K562 (cell line): ENCODE measurements around the gene IKZF4. TPM values are rescaled to one million over a fixed set of nuclear protein-coding genes. Genes with fewer than 3 reads are reported as not detected.

Experiments
- ATAC-seq: fragments of 200-7000 bp; cut with Tn5 transposase; 3 replicates; pipeline ENCODE4 v1.9.1; 2020; ENCODE audit warnings: moderate library complexity
- BruUV-seq: library from RNA; stranded (reverse); fragments of 400-500 nt; replicated peaks from 2 replicates; lab custom pipeline; 2021; lab: Mats Ljungman, UMichigan
- CTCF ChIA-PET: fragments of 300-600 bp; formaldehyde crosslinking; extraction: SDS; loops from one replicate; lab custom pipeline; 2021; ENCODE audit warnings: low intra/inter-chr PET ratio; lab: Yijun Ruan, JAX
- POLR2A ChIA-PET: fragments of 300-600, 350-650 bp; sonication (Branson Sonifier 250); formaldehyde crosslinking; extraction: SDS; loops from one replicate; lab custom pipeline; 2021; ENCODE audit warnings: antibody characterized with exemption, inconsistent platforms; lab: Yijun Ruan, JAX
- DNase-seq, 4 experiments: peaks; one replicate each; pipeline versions ENCODE4 v3.0.0 to v3.0.0-alpha.2; 2011 to 2018; ENCODE audit warnings: low spot score in 3 of 4, mixed read lengths in 3 of 4; ENCODE audit errors: extremely low read depth in 1 of 4
- FAIRE-seq: peaks from 2 replicates; lab custom pipeline; 2011; peaks lifted over from hg19 to GRCh38; lab: Jason Lieb, UNC
- H2AFZ ChIP-seq: 2 replicates; pipeline ENCODE4 v1.6.0; 2011; ENCODE audit warnings: low read depth, low read length, control low read depth, inconsistent platforms
- H3K27ac ChIP-seq: fragments of 200-600 bp; 3 replicates; pipeline ENCODE4 v1.8.0; 2011; ENCODE audit warnings: low read depth, mild to moderate bottlenecking, control low read depth, inconsistent platforms, low read length, moderate library complexity, mixed read lengths; ENCODE audit errors: extremely low read depth
- H3K27me3 ChIP-seq, 2 experiments: fragments of 300-600 bp in 1 of 2; 2 replicates in 1 of 2; 3 replicates in 1 of 2; pipeline versions ENCODE4 v1.6.0 to v1.8.0; 2011; ENCODE audit warnings: inconsistent platforms in 2 of 2, low read length in 2 of 2, mild to moderate bottlenecking in 1 of 2, mixed read lengths in 1 of 2, moderate library complexity in 1 of 2; ENCODE audit not compliant: control insufficient read depth in 2 of 2, insufficient read depth in 2 of 2
- H3K36me3 ChIP-seq: fragments of 300-600 bp; 3 replicates; pipeline ENCODE4 v1.8.0; 2011; ENCODE audit warnings: mild to moderate bottlenecking, low read length, inconsistent platforms; ENCODE audit not compliant: control insufficient read depth, insufficient read depth
- H3K4me1 ChIP-seq, 2 experiments: fragments of 200-600 bp in 1 of 2; replicated peaks in 1 of 2; 2 replicates in 1 of 2; 3 replicates in 1 of 2; pipeline versions ENCODE4 v1.5.1 to v1.8.0; 2011; ENCODE audit warnings: inconsistent platforms in 2 of 2, low read length in 2 of 2, mild to moderate bottlenecking in 1 of 2, mixed read lengths in 1 of 2, moderate library complexity in 1 of 2; ENCODE audit not compliant: control insufficient read depth in 2 of 2, insufficient read depth in 2 of 2
- H3K4me2 ChIP-seq: 2 replicates; pipeline ENCODE4 v1.6.1; 2011; ENCODE audit warnings: low read length, control low read depth, inconsistent platforms, mixed read lengths; ENCODE audit not compliant: insufficient read depth
- H3K4me3 ChIP-seq: fragments of 200-600 bp; sonication (generic), shearing (Covaris generic); 2 replicates; pipeline ENCODE4 v1.5.1; 2016; ENCODE audit warnings: control low read depth, inconsistent platforms
- H3K79me2 ChIP-seq: fragments of 200-600 bp; 3 replicates; pipeline ENCODE4 v1.8.0; 2011; ENCODE audit warnings: low read length, inconsistent platforms; ENCODE audit not compliant: control insufficient read depth, insufficient read depth
- H3K9ac ChIP-seq, 2 experiments: 2 replicates each; pipeline versions ENCODE4 v1.6.0 to v1.6.1; 2011; ENCODE audit warnings: low read depth in 2 of 2, low read length in 2 of 2, control low read depth in 1 of 2, inconsistent platforms in 1 of 2, mild to moderate bottlenecking in 1 of 2, mixed read lengths in 1 of 2; ENCODE audit not compliant: insufficient read depth in 1 of 2
- H3K9me1 ChIP-seq: one replicate; pipeline ENCODE4 v1.6.0; 2011; ENCODE audit warnings: inconsistent platforms, mild to moderate bottlenecking, low read length, moderate library complexity; ENCODE audit not compliant: control insufficient read depth, insufficient read depth
- H3K9me3 ChIP-seq: replicated peaks from 2 replicates; pipeline ENCODE4 v1.5.1; 2011; ENCODE audit warnings: low read depth, low read length, inconsistent platforms; ENCODE audit not compliant: control insufficient read depth, insufficient read depth
- H4K20me1 ChIP-seq: replicated peaks from 2 replicates; pipeline ENCODE4 v1.6.1; 2011; ENCODE audit warnings: low read length, inconsistent platforms, mixed read lengths; ENCODE audit not compliant: control insufficient read depth, insufficient read depth
- CEBPG ChIP-seq, 3 experiments: fragments of 200-800 bp in 1 of 3; sonication (Bioruptor generic) in 1 of 3; sonication (generic) in 1 of 3; formaldehyde crosslinking in 1 of 3; IDR thresholded peaks in 2 of 3; conservative IDR thresholded peaks in 1 of 3; 2 replicates each; pipeline versions ENCODE4 v1.6.1 to v1.8.0; 2016 to 2022; ENCODE audit warnings: missing compliant biosample characterization in 2 of 3, missing genetic modification characterization in 2 of 3, mild to moderate bottlenecking in 1 of 3, missing genetic modification reagents in 1 of 3
- CSDE1 ChIP-seq, 2 experiments: fragments of 450-650 bp; IDR thresholded peaks; 2 replicates each; pipeline ENCODE4 v1.6.1; 2016; ENCODE audit warnings: mild to moderate bottlenecking in 1 of 2
- ETV5 ChIP-seq: sonication (generic); formaldehyde crosslinking; IDR thresholded peaks from 2 replicates; pipeline ENCODE4 v1.4.0; 2020; ENCODE audit warnings: low read depth, mild to moderate bottlenecking, missing genetic modification reagents
- FOXP4 ChIP-seq: sonication (generic); formaldehyde crosslinking; IDR thresholded peaks from 2 replicates; pipeline ENCODE4 v1.8.0; 2022; ENCODE audit warnings: mild to moderate bottlenecking, missing genetic modification reagents, borderline replicate concordance
- FUS ChIP-seq: fragments of 200-400 bp; formaldehyde crosslinking; optimal IDR thresholded peaks from 2 replicates; pipeline ENCODE3; 2017; ENCODE audit warnings: low read depth, low read length
- IRF9 ChIP-seq: fragments of 450-650 bp; IDR thresholded peaks from 2 replicates; pipeline ENCODE4 v1.6.1; 2016; ENCODE audit warnings: missing biosample characterization, missing genetic modification characterization
- L3MBTL2 ChIP-seq: fragments of 450-650 bp; IDR thresholded peaks from 2 replicates; pipeline ENCODE4 v1.6.1; 2016; ENCODE audit warnings: mild to moderate bottlenecking, moderate library complexity
- SIRT6 ChIP-seq: IDR thresholded peaks from one replicate; pipeline ENCODE4 v1.6.1; 2012; ENCODE audit warnings: low read depth, mild to moderate bottlenecking, control low read depth, inconsistent platforms, low read length, moderate library complexity
- TCFL5 ChIP-seq: fragments of 250-450 bp; sonication (Bioruptor Pico); conservative IDR thresholded peaks from 2 replicates; pipeline ENCODE4 v1.6.1; 2021; ENCODE audit warnings: mild to moderate bottlenecking, moderate library complexity, matching md5 sums
- ZNF518B ChIP-seq: fragments of 250-450 bp; sonication (Bioruptor Pico); IDR thresholded peaks from 2 replicates; pipeline ENCODE4 v1.5.0; 2021; ENCODE audit warnings: mild to moderate bottlenecking, moderate library complexity
- WGBS: fragments of 100-300 bp; shearing (Covaris generic); methylation state at CpG from one replicate; pipeline ENCODE4 v1.1.6; 2016; ENCODE audit warnings: low coverage, mixed read lengths; ENCODE audit not compliant: insufficient coverage; ENCODE audit errors: missing lambda C conversion rate; 5-methylcytosine and 5-hydroxymethylcytosine counted together
- in situ Hi-C: fragments of 300-500 bp; cut with MboI; formaldehyde crosslinking; loops from 4 replicates; pipeline ENCODE4 v1.15.0; 2018; ENCODE audit warnings: inconsistent platforms, mixed read lengths
- intact Hi-C: fragments of 100-400 bp; cut with micrococcal nuclease; formaldehyde crosslinking; loops from 2 replicates; pipeline ENCODE4 v1.14.2; 2022
- polyA plus RNA-seq, 8 experiments: library from polyadenylated mRNA; depleted of rRNA in 4 of 8; stranded (reverse) in 5 of 8; unstranded in 3 of 8; fragments of >200 nt; fragmentation: Nextera tagmentation in 2 of 8; fragmentation: Illumina TruSeq in 1 of 8; extraction: Ambion mirVana in 2 of 8; extraction: Trizol in 1 of 8; gene quantifications; 2 replicates each; pipeline versions ENCODE4 v1.2.1 to v1.2.3, GENCODE V29; 2011 to 2014; ENCODE audit warnings: inconsistent platforms in 1 of 8, missing spikeins in 1 of 8
- total RNA-seq, 7 experiments: library from RNA; depleted of rRNA in 6 of 7; stranded (reverse); fragments of >200 nt in 6 of 7; fragmentation: Illumina TruSeq in 2 of 7; extraction: Trizol in 2 of 7; gene quantifications; 2 replicates each; pipeline versions ENCODE4 v1.2.1 to v1.2.3, GENCODE V29; 2011 to 2021; ENCODE audit warnings: low replicate concordance in 1 of 7

The IKZF4 gene
- total and polyA plus RNA-seq, 9 of the 15 experiments (the other 6 are each of a cell fraction or from before 2014, with no cell fraction given): 1.9 to 16.3 (median 3.6) TPM

GRCh38 chr12:55996715-55997534 lies 23.9 kb upstream of the IKZF4 start, which contains the start of gene SUOX:
TSS of gene SUOX (plus strand) at chr12:55997276. CDS start at chr12:56002222, 4,946 bp downstream.
- peaks cover 3 to 19% of the 10 kb centered on the region in 2 experiments; a peak in 4 of 5 replicates for H3K4me1 ChIP-seq
- peaks cover 33% of the 10 kb centered on the region; the same call in 2 of the 3 replicates for H3K36me3 ChIP-seq
- POLR2A ChIA-PET: interaction anchor here (0.5 to 5.1 kb wide), 18 partner anchors 10 to 281 kb away, joined by 3 to 31 read pairs (median 4); partner anchors contain the start of genes BLOC1S1, IKZF4, MYL6 and ORMDL2
- 1% methylated on average over 27 of the region's 27 CpGs for WGBS
- DNase-seq: peak; percentile 98 to 99 (median 99)
- peak; percentile 100 for FAIRE-seq
- peak; percentile 100 for ATAC-seq
- H3K4me2 ChIP-seq: peak within 1 kb of the TSS; percentile 100
- H2AFZ ChIP-seq: peak within 1 kb of the TSS; percentile 84
- peak within 1 kb of the TSS; percentile 77 for H3K27ac ChIP-seq
- H3K9me1 ChIP-seq: no peaks in the 10 kb centered on the region
- BruUV-seq: TSS peak; percentile 95
- intact Hi-C loops (loop anchor here (1.0 kb wide), 3 partner anchors 24 to 44 kb away; partner anchors contain the start of genes IKZF4 and RPS26), in situ Hi-C loops (loop anchor here (5.0 kb wide), 1 partner anchor 35 kb away; no protein-coding TSS in a partner anchor)
- H3K9me3 ChIP-seq: no peaks in the 10 kb centered on the region
- H3K9ac ChIP-seq: peak within 1 kb of the TSS; percentile 83 to 94
- H3K79me2 ChIP-seq: peaks cover 19% of the 10 kb centered on the region
- peak within 1 kb of the TSS; percentile 60 for H3K4me3 ChIP-seq
- no peaks in the 10 kb centered on the region for H3K27me3 ChIP-seq
- H4K20me1 ChIP-seq: no peaks in the 10 kb centered on the region
- CTCF ChIA-PET: interaction anchor here (1.0 to 3.7 kb wide), 4 partner anchors 32 to 192 kb away, joined by 3 to 35 read pairs (median 12); partner anchors contain the start of genes RPS26 and SMARCC2
- TF ChIP-seq L3MBTL2: no peak
- TF ChIP-seq SIRT6: no peak
- no peak for TF ChIP-seq FUS
- TF ChIP-seq ETV5 (CRISPR knock-in tag): no peak
- no peak for TF ChIP-seq FOXP4 (CRISPR knock-in tag)
- no peak; the same call in none of the 2 replicates for TF ChIP-seq CEBPG (CRISPR knock-in tag; IDR thresholded peaks at IDR 0.05)
- TF ChIP-seq CEBPG (tag; conservative IDR thresholded peaks at IDR 0.05 in 1 of 2, IDR thresholded peaks at IDR 0.05 in 1 of 2): no peak
- TF ChIP-seq ZNF518B: no peak
- no peak for TF ChIP-seq TCFL5 (CRISPR knock-in tag)
- TF ChIP-seq CSDE1 (IDR thresholded peaks at IDR 0.05): no peak
- no peak for TF ChIP-seq IRF9 (tag)
